HG02981 (cell line): ENCODE results near the gene XK.
"Not testable (repeated sequence)": the region's sequence is repeated elsewhere in the genome, so short reads cannot be mapped to it uniquely, and the experiment has no call there.

Experiments used
- ATAC-seq: cut with Tn5 transposase; IDR thresholded peaks from one replicate; pipeline ENCODE4 v1.9.1; 2021; ENCODE audit warnings: mild to moderate bottlenecking, moderate library complexity; ENCODE audit not compliant: unreplicated experiment

XK gene, protein sequence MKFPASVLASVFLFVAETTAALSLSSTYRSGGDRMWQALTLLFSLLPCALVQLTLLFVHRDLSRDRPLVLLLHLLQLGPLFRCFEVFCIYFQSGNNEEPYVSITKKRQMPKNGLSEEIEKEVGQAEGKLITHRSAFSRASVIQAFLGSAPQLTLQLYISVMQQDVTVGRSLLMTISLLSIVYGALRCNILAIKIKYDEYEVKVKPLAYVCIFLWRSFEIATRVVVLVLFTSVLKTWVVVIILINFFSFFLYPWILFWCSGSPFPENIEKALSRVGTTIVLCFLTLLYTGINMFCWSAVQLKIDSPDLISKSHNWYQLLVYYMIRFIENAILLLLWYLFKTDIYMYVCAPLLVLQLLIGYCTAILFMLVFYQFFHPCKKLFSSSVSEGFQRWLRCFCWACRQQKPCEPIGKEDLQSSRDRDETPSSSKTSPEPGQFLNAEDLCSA

GRCh38 chrX:37685381-37686359 is at the start of gene XK:
Gene XK, plus strand, starts transcription at chrX:37685791. Its CDS starts 171 bp downstream, at chrX:37685962.
- peak; percentile 77 for ATAC-seq

- ATAC-seq: no peak
Observed at GRCh38 chrX:37638047-37638446, 47.5 kb upstream of the XK start.

GRCh38 chrX:37640142-37640541 is 45.4 kb upstream of the XK start:
- ATAC-seq: no peak

GRCh38 chrX:37641859-37642258 is 43.7 kb upstream of the XK start:
- ATAC-seq: no peak

DNA sequence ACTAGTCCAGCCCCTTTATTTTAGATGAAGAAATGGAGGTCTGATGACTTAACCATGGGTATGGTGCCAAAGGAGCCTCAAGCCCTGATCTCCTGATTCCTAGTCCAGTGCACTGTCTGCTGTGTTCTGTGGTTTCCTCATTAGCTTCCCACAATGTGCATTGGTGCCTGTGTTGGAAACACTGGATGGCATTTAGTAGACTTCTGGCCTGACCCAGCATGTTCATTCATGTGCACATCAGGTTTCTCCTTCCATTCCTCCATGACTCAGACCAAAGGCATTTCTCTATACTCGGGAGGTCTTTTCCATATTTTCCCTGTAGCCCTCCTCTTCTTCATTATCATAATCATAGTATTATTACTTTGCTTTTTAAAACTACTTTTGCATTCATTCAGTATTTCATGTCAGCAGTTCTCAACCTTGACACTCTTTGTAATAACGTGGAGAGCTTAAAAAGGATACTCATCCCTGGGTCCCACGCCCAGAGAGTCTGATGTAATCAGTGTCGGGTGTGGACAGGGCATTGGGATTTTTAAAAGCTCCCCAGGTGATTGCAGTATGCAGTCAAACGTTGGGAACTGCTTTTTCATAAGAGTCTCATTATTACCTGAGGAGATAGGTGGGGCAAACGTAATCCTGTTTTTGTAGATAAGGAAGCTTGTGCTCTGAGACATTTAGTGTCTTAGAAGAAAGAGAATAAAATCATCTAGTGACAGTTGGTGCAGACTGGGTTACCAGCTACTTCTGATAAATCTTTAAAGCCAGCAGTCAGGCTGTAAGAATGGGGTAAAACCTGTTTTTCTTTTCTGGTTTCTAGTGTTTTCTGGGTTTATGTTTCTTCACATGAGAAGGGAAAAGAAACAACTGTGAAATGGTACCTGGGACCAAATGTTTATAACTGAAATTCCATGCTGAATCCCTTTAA is 40.9 kb upstream of the XK start:
- no peak for ATAC-seq

DNA sequence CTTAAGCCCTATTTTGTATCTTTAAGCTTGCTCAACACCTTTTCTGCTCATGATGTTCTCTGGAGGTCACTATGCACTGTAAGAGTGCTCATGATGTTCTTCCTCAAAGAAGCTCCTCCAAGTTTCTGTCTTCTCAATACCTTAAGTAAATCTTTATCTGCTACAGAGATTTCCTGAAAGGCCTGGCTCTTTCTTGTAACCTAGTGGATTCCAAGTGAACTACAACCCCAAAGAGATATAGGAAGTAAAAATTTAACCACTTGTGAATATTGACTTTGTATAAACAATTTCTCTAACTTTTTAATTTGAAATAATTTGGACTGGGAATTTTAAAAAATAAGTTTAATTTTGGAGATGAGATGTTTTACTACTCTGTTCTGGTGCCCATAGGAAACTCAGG is 39.3 kb upstream of the XK start:
- ATAC-seq: no peak

DNA sequence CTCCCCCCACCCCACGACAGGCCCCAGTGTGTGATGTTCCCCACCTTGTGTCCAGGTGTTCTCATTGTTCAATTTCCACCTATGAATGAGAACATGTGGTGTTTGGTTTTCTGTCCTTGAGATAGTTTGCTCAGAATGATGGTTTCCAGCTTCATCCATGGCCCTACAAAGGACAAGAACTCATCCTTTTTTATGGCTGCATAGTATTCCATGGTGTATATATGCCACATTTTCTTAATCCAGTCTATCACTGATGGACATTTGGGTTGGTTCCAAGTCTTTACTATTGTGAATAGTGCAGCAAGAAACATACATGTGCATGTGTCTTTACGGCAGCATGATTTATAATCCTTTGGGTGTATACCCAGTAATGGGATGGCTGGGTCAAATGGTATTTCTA is 34.7 kb upstream of the XK start:
- ATAC-seq: not testable (repeated sequence)

DNA sequence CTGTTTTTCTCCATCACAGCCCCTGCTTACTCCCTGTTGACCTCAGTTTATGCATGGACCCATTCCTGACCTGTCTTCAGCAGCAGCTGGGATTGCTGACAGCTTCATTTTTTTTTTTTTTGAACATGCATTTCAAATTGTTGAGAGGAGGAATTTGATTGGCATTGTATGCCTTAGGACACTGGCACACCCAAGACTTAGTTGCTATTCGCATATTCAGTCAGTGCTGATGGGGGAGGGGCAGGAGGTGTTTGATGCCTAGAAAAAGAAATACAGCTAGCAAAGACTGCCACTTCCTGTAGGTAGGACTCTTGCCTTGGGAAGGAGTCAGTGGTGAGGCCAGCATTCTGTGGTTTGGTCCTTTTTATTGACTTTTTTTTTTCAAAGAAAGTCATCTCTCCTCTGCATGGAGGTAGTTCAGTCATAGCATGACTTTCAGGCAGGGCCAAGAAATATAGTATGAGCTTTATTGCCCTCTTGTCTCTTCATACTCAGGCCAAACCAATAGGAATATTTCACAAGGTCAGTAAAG is 33.6 kb upstream of the XK start:
- ATAC-seq: no peak

DNA sequence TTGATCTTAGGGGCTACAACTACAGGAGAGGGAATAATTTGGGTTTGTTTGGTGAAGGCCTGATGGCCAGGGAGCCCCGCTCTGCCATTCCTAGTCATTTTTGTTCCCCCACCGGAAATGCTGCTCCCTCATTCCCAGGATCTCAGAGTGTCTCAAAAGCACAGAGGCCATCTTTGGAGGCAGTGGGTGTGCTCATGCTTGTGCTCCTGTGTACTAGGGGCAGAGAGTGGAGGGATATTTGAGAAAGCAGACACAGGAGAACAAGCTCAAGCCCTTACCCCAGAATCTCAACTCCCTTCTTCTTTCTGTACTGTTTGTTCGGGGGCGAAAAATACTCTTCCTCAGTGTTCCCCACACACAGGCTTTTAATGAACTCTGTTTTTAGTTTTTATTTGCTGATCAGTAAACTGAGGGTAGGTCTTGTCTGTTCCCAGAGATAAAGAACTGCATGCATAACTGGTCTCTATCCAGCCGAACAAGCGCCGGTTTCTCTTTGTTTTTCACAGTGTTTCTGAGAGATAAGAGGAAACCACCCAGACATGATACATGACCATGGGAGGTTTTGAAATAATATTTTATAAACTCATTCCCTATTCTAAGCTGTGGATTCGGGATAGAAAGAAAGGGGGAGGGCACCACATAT is 32.9 kb upstream of the XK start:
- ATAC-seq: no peak

DNA sequence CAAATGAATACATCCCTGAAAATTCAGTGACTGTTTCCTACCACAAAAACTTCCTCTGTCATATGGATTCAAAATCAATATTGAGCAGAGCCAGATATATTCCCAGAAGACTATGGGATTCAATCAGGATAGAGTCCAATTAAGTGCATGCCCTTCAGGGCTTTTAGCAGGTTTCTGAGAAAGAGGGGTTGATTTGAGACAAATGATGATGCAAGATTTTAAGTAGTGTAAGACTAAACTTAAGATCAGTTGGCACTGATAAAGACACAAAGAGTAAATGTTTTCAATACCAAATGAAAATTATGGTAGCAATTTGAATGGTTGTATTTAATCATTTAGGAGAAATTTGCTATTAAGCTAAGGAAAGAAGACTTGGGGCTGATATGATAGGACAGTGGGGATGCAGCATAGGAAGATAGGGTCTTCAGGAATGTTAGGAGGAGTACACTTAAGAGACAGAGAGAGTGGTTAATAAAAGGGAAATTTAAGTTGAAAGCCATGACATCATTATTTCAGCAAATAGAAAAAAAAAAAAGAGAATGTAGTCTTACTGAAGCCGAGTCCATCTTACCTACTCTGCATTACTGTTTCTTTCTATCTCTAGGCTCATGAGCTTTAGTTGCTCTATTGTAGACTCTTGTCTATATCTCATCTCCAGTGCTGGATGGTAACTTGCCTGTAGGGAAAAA is 32.0 kb upstream of the XK start:
- no peak for ATAC-seq

DNA sequence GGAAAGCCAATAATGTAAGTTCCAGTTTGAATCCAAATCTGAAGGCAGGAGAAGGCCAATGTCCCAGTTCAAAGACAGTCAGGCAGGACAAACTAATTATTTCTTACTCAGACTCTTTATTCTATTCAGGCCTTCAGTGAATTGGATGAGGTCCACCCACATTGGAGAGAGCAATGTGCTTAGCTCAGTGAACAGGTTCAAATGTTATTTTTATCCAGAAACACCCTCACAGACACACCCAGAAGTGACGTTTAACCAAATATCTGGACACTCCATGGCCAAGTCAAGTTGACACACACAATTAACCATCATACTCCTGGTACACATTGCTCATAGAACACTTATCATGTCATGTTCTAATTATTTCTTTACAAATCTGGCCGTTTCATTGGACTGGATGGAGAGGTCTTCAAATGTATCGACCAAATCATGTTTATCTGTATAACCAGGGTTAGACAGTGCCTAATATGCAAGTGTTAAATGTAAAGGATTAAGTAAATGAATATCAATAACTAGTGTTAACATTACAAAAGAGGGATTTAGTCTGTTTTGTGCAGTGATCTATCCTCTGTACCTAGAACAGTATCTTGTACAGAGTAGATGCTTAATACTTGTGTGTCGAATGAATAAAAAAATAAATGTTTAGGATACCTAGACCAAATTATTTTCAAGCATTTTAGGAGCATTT is 27.1 kb upstream of the XK start:
- no peak for ATAC-seq

GRCh38 chrX:37659047-37659446 is 26.5 kb upstream of the XK start:
- no peak for ATAC-seq

- no peak for ATAC-seq
Observed at GRCh38 chrX:37662181-37662580, 23.4 kb upstream of the XK start.

GRCh38 chrX:37666516-37666915 is 19.1 kb upstream of the XK start:
- ATAC-seq: no peak

- ATAC-seq: no peak
Observed at GRCh38 chrX:37667141-37667540, 18.4 kb upstream of the XK start.

- ATAC-seq: no peak
Observed at GRCh38 chrX:37672563-37672962, 13.0 kb upstream of the XK start.

DNA sequence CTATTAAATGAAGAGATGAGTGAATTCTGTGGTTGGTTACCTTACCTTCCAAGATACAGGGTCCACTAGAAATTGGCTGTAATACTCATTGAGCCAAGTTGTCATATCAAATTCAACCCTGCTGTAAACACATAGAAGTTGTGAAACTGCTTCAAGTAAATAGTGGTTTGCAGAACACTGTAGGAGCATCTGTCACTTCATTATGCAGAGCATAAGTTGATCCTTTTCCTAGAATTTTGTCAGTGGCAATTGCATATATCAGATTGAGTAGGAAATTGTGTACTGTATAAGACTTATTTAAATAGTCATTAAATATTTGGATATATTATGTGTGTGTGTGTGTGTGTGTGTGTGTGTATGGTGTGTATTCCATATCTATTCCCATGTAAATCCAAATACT is 8.8 kb upstream of the XK start:
- ATAC-seq: no peak

DNA sequence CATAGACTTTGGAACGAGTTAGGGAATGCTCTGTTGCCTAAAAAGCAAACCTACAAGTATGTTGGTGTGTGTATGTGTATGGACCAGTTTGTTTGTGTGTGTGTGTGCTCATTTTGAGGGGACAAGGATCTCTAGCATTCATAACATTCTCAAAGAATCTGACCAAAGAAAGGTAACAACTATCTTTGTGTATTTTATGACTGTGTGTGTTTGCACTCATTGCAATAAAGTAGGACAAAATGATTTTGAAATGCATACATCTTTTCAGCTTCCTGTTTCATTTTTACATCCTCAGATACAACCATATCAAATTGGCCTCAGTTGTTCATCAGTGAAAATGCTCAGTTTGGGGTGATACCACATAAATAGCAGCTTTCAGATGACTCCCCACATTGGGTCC is 8.3 kb upstream of the XK start:
- ATAC-seq: no peak

DNA sequence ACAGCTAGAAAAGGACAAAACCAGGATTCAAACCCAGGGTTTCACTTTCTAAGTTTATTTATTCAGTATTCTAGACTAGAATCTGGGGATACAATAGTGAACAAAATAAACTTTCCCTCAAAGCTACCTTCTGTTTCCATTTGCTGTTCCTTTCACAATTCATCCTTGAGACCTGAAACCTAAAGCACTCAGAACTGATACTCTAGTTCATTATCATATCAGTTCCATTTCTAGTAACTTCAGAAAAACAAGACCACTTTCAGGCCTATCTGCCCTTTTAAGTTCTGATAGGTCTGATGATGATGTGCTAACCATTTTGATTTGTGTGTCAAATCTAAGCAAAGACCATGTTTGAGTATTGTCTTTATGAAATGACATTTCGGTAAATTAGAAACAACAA is 7.8 kb upstream of the XK start:
- peak; percentile 61 for ATAC-seq
